GM19240 (cell line): ENCODE data around the gene RANBP9.

Experiments
- DNase-seq: peaks from one replicate; pipeline ENCODE4 v3.0.0; 2011; ENCODE audit warnings: low spot score; ENCODE audit not compliant: insufficient read length

The RANBP9 gene

DNA sequence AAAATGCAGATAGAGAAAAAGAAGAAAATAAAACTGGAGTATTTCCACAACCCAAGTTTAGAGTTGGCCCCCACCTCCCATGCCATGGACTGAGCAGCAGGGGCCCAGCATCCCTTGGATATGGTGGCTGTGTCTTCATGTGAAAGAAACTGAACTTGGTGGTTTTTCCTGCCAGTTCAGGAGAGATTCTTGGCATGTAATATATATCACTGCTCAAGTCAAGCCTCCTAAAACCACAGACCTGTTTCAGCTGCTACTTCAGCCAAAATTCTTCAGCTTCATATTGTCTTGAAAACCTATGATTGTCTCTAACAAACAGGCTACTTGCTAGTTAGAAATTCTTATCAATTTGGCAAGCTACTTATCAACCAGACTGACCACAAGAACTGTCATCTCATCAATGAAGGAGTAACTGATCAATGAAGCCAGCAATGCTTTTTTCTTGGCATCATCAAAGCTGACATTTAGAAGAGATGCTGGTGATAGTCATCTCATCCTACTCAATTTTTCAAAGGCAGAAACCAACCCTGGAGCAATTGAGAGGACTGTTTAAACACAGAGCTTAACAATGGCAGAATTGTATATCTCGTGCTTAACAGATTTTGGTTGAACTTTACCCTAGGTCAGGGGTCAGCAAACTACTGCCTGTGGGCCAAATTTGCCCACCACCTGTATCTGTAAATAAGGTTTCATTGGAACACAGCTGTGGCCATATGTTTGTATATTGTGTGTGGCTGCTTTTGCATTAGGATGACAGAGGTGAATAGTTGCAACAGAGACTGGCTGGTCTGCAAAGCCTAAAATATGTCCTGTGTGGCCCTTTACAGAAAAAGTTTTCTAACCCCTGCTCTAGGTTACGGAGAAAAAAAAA lies 106.9 kb downstream of the RANBP9 start:
- DNase-seq = no peak

DNA sequence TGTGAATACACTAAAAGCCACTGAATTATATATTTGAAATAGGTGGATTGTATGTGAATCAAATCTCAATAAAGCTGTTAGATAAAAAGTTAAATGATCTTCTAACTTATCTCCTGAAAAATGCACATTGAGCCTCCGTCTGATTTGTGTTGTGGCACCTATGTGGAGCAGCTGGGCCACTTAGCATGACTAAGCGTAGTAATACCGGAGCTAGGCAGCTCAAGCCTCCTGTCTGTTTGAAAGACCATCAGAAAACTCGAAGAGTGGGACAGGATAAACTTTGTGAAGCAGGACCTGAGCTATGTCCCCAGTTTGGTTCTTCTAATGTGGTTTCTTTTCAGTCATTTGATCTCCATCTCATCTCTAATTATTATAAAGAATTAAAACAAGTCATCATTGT lies 107.5 kb downstream of the RANBP9 start:
- no peak for DNase-seq

- no peak for DNase-seq
These were observed 111.6 kb downstream of the RANBP9 start for GRCh38 chr6:13600036-13600435.

DNA sequence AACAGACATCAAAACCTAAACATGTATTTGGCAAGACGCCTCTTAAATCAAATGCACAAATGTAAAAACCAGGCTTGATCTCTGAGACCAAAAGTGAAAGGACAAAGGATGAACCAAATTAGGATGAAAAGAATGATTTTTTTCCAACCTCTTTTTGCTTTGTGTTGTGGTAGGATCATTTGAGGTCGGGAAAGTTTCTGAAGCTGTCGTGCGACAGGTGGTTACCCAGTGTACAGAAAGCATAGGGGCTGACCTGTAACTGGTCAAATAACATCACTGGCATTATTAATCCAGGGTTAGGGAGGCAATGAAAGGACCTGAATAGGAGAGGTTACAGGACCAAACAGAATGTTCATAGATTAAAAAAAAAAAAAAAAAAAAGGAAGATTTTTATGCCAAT lies 114.6 kb downstream of the RANBP9 start:
- DNase-seq = no peak

- DNase-seq = no peak
These were observed 117.9 kb downstream of the RANBP9 start for GRCh38 chr6:13593720-13594119.

DNA sequence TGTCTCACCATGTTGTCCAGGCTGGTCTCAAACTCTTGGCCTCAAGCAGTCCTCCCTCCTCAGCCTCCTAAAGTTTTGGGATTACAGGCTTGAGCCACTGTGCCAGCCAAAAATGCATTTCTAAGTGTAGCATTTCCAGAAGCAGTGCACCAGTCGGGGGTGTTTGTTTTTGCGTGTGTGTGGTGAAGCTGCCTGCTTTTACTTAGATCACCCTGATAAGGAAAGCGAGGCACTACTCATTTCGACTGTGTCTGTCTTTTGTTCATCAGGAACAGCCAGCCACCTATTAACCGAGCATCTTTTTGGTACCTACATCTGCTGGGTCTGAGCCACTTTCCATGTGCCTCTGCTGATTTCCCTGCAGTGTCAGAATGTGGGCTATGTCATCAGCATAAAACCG lies 118.5 kb downstream of the RANBP9 start:
- DNase-seq = no peak

GRCh38 chr6:13591205-13591921 lies 120.3 kb downstream of the RANBP9 start:
- no peak for DNase-seq

DNA sequence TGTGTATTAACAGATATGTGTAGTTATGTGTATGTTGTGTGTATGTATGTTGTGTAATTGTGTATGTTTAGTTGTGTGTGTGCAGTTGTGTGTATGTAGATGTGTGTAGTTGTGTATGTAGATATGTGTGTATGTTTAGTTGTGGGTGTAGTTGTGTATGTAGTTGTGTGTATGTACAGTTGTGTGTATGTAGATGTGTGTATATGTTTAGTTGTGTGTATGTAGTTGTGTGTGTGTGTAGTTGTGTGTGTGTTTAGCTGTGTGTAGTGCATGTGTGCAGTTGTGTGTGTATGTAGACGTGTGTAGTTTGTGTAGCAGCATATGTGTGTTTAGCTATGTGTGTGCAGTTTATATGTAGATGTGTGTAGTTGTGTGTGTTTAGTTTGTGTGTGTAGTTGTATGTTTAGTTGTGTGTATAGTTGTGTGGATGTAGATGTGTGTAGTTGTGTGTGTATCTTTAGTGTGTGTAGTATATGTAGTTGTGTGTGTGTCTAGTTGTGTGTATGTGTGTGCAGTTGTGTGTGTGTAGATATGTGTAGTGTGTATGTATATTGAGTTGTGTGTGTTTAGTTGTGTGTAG lies 121.0 kb downstream of the RANBP9 start:
- DNase-seq = no peak

GRCh38 chr6:13589801-13590200 lies 121.8 kb downstream of the RANBP9 start:
- no peak for DNase-seq

DNA sequence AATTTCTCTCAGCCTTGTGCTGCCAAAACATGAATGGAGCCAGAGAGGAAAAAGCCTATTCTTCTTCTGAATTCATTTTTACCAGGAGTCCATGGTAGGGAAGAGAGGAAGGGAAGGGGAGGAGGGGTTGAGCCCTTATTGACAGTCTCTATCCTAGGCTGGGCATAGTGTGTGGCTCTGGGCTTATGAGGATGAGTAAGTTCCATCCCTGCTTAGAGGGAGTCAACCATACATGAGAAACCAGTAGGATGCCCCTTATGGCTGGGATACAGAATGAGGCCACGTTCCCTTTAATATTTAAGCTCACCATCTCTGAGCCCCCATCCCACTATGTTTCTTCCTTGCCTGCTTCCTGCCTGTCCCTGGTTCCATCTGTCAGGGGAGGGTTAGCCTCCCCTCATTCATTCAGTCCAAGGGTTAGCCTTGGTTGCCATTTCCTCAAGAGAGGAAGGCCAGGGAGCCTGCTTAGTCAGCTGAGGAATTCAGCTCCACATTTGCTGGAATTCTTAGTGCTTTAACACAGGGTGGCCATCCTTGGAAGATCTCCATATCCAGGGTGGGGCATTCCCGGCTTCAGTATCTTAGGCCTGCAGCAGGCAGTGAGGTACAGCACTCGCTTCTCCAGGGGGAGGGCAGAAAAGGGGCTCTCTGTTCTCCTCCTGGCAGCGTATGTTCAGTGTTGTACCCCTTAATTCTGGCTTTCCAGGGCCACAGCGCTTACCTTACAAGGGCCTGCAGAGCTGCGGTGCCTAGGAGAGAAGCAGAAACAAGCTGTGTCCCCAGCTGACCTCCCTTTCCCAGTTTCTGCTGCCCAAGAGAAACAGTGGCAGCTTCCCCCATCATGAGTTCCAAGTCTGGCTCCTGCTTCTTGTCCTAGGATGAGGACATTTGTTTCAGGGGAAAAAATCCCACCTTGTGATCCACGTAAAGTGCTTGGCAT lies 124.8 kb downstream of the RANBP9 start:
- no peak for DNase-seq

DNA sequence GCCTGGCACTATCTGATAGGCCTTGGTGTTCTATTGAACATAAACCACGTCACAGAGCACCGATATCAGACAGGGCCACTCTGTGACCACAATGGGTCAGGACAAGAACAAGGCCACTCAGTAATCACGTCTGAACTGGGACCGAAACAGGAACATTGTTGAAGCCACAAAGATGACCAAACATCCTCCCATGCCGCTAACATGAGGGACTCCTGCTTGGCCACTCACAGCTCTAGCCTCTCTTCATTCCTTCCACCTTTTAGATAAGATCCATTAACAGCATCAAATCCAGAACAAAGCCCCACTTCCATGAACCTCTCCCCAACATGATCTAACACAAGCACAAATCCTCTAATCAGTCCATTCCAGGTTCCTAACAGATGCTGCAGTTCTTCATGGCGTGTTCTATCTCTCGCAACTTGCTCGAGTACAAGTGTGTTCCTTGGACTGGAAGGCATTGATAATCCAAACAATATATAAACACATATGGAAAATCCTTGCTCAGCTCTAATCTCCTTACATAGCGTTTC lies 129.9 kb downstream of the RANBP9 start:
- no peak for DNase-seq

DNA sequence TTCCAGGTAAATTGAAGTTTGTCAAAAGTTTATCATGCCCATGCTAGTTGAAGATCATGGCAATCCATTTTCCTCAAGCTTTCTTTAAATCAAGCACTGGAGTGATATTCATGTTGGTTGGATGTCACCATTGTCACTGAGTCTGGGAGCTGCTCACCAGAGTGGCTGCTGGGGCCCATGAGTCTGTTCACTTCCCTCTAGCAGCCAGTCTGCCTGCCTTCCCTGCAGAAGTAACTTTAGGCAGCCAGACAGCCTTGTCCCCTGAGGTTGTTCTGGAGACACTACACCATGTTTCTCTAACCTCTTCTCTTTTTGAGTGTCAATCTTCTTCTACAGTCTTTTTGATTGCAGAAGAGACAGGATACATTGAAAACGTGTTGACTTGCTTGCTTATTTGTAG lies 131.7 kb downstream of the RANBP9 start:
- no peak for DNase-seq

DNA sequence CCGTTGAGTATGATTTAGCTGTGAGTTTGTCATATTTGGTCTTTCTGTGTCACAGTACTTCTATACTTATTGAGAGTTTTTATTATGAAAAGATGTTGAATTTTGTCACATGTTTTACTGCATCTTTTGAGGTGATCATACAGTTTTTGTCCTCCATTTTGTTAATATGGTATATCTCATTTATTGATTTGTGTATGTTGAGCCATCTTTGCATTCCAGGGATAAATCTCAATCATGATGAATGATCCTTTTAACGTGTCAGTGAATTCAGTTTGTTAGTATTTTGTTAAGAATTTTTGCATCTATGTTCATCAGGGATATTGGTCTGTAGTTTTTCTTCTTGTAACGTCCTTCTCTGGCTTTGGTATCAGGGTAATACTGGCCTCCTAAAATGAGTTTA lies 133.7 kb downstream of the RANBP9 start:
- DNase-seq = no peak

- no peak for DNase-seq
These were observed 135.6 kb downstream of the RANBP9 start for GRCh38 chr6:13576017-13576416.

DNA sequence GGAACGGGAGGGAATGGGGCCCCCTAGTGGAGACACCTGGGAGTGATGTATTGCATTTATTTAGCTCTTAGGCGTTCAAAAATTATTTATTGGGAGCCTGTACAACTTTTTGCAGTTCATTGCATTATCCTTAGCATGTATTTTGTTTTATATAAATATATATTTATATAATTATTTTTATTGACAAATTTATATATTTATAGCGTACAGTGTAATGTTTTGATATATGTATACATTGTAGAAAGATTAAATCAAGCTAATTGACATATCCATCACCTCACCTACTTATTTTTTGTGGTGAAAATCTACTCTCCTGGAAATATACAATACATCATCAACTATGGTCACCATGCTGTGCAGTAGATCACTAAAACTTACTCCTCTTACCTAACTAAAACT lies 136.3 kb downstream of the RANBP9 start:
- DNase-seq = no peak

GRCh38 chr6:13574571-13575376 lies 136.9 kb downstream of the RANBP9 start, which contains the start of gene SIRT5:
Gene SIRT5 (plus strand): TSS chr6:13574601. CDS start chr6:13584111, 9,510 bp downstream.
- DNase-seq = peak; percentile 31

DNA sequence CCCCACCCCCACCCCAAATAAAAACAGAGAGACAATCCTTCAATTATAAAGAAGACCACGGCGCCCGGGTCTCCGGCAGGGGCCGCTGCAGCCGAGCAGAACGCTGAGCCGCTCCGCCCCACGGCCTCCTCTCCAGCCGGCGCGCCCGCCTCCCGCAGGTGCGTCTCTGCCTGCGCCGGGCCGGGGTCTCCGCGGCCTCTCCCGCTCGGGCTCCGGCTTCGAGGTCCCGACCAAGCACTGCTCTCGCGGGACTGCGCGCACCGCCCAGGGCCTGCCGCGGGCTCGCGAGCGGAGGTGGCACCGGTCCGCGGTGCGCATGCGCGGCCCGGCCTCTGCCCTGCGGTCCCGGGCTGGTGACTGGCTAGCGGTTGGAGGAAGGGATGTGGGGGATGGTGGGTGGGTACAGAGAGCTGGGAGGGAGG lies 137.5 kb downstream of the RANBP9 start:
- DNase-seq = peak; percentile 87

DNA sequence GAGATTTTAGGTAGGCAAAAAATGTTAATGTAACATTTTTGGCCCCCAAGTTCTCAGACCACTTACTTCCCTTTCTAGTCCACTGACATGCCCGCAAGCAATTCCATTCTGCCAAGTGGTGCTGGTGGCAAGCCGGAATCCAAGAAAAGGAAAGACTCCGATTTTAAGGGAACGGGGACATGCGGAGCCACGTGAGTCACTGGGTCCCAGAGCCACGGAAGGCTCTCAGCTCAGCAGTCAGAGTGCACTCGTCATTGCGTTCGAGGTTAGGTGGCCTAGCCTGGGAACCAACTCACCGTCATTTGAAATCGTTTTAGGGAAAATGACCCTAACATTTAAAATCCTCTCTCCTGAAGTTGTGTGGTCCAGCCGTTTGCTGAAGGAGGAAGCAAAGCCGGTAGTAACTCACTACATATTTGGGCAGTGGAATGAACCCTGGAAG lies 137.9 kb downstream of the RANBP9 start:
- no peak for DNase-seq

GRCh38 chr6:13572951-13573654 lies 138.5 kb downstream of the RANBP9 start:
- DNase-seq = no peak
